SK-N-SH treated with all-trans-retinoic acid at 6 μM for 48 hours (cell line): ENCODE results near the gene TBXA2R.

Experiments used
- ARNTL ChIP-seq: fragments of 450-650 bp; formaldehyde crosslinking; IDR thresholded peaks from 2 replicates; pipeline ENCODE4 v1.5.0; 2020; ENCODE audit warnings: low read depth, mild to moderate bottlenecking, moderate library complexity, borderline replicate concordance
- OSR1 ChIP-seq: fragments of 250-450 bp; sonication (Bioruptor Pico); IDR thresholded peaks from 2 replicates; pipeline ENCODE4 v1.8.0; 2022; ENCODE audit warnings: moderate library complexity, mild to moderate bottlenecking, inconsistent platforms
- PPARA ChIP-seq: fragments of 250-450 bp; sonication (Bioruptor Pico); IDR thresholded peaks from 2 replicates; pipeline ENCODE4 v1.5.0; 2020; ENCODE audit warnings: mild to moderate bottlenecking, borderline replicate concordance
- RARB ChIP-seq: fragments of 250-450 bp; sonication (Bioruptor Pico); IDR thresholded peaks from 2 replicates; pipeline ENCODE4 v1.8.0; 2021; ENCODE audit warnings: mild to moderate bottlenecking, moderate library complexity
- TOX ChIP-seq: fragments of 250-450 bp; sonication (Bioruptor Pico); IDR thresholded peaks from 2 replicates; pipeline ENCODE4 v1.8.0; 2021; ENCODE audit warnings: mild to moderate bottlenecking, moderate library complexity, borderline replicate concordance
- TF ChIP-seq, protein P1 (sequence below): fragments of 250-450 bp; sonication (Bioruptor Pico); IDR thresholded peaks from 2 replicates; pipeline ENCODE4 v1.8.0; 2020; ENCODE audit warnings: mild to moderate bottlenecking, moderate library complexity, borderline replicate concordance
- TF ChIP-seq, protein P2 (sequence below): fragments of 250-450 bp; sonication (Bioruptor Pico); IDR thresholded peaks from 2 replicates; pipeline ENCODE4 v1.5.0; 2020; ENCODE audit warnings: mild to moderate bottlenecking, moderate library complexity
- TF ChIP-seq, protein P3 (sequence below): fragments of 250-450 bp; sonication (Bioruptor Pico); IDR thresholded peaks from 2 replicates; pipeline ENCODE4 v1.8.0; 2021; ENCODE audit warnings: low read depth, mild to moderate bottlenecking, moderate library complexity, borderline replicate concordance

DNA sequence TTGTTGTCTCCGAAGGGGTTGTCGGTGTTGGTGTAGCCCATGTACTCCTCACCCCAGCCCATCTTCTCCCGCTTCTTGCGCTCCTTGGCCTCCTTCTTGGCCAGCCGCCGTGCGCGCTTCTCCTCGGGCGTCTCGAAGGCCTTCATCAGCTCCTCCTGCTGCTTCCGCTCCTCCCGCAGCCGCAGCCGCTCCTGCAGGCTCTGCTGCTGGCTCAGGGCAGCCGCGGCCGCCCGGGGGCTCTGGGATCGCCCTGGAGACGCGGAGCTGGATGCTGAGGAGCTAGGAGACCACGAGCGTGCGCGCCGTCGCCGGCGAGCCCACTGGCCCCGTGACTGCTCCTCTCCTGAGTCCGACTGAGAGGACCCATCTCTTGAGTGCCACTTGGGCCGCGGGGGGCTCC, 17.0 kb upstream of the TBXA2R start:
- no peak for TF ChIP-seq OSR1 (CRISPR knock-in tag)
- no peak for TF ChIP-seq ARNTL (CRISPR knock-in tag)
- TF ChIP-seq, protein P1, sequence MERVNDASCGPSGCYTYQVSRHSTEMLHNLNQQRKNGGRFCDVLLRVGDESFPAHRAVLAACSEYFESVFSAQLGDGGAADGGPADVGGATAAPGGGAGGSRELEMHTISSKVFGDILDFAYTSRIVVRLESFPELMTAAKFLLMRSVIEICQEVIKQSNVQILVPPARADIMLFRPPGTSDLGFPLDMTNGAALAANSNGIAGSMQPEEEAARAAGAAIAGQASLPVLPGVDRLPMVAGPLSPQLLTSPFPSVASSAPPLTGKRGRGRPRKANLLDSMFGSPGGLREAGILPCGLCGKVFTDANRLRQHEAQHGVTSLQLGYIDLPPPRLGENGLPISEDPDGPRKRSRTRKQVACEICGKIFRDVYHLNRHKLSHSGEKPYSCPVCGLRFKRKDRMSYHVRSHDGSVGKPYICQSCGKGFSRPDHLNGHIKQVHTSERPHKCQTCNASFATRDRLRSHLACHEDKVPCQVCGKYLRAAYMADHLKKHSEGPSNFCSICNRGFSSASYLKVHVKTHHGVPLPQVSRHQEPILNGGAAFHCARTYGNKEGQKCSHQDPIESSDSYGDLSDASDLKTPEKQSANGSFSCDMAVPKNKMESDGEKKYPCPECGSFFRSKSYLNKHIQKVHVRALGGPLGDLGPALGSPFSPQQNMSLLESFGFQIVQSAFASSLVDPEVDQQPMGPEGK (CRISPR knock-in tag) = no peak
- TF ChIP-seq PPARA (CRISPR knock-in tag) = no peak
- no peak for TF ChIP-seq TOX (CRISPR knock-in tag)
- TF ChIP-seq, protein P2, sequence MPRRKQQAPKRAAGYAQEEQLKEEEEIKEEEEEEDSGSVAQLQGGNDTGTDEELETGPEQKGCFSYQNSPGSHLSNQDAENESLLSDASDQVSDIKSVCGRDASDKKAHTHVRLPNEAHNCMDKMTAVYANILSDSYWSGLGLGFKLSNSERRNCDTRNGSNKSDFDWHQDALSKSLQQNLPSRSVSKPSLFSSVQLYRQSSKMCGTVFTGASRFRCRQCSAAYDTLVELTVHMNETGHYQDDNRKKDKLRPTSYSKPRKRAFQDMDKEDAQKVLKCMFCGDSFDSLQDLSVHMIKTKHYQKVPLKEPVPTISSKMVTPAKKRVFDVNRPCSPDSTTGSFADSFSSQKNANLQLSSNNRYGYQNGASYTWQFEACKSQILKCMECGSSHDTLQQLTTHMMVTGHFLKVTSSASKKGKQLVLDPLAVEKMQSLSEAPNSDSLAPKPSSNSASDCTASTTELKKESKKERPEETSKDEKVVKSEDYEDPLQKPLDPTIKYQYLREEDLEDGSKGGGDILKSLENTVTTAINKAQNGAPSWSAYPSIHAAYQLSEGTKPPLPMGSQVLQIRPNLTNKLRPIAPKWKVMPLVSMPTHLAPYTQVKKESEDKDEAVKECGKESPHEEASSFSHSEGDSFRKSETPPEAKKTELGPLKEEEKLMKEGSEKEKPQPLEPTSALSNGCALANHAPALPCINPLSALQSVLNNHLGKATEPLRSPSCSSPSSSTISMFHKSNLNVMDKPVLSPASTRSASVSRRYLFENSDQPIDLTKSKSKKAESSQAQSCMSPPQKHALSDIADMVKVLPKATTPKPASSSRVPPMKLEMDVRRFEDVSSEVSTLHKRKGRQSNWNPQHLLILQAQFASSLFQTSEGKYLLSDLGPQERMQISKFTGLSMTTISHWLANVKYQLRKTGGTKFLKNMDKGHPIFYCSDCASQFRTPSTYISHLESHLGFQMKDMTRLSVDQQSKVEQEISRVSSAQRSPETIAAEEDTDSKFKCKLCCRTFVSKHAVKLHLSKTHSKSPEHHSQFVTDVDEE = no peak
- TF ChIP-seq RARB (CRISPR knock-in tag) = no peak
- TF ChIP-seq, protein P3, sequence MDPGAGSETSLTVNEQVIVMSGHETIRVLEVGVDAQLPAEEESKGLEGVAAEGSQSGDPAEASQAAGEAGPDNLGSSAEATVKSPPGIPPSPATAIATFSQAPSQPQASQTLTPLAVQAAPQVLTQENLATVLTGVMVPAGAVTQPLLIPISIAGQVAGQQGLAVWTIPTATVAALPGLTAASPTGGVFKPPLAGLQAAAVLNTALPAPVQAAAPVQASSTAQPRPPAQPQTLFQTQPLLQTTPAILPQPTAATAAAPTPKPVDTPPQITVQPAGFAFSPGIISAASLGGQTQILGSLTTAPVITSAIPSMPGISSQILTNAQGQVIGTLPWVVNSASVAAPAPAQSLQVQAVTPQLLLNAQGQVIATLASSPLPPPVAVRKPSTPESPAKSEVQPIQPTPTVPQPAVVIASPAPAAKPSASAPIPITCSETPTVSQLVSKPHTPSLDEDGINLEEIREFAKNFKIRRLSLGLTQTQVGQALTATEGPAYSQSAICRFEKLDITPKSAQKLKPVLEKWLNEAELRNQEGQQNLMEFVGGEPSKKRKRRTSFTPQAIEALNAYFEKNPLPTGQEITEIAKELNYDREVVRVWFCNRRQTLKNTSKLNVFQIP = no peak
